GM23248 (cell line): ENCODE measurements around the gene KRT71. TPM values are rescaled to one million over a fixed set of nuclear protein-coding genes. Genes with fewer than 3 reads are reported as not detected.
A peak's percentile ranks its signal among the peaks of the same experiment; 100 is the strongest.

ENCODE experiments used
- DNase-seq: peaks from one replicate; pipeline ENCODE4 v3.0.0-alpha.2; 2015
- H2AFZ ChIP-seq: fragments of 200-600 bp; sonication (generic); 2 replicates; pipeline ENCODE4 v1.6.1; 2016; ENCODE audit warnings: antibody characterized with exemption
- H3F3A ChIP-seq: fragments of 200-600 bp; sonication (generic); 2 replicates; pipeline ENCODE4 v1.6.1; 2016; ENCODE audit warnings: mild to moderate bottlenecking, antibody characterized with exemption, mixed run types; ENCODE audit not compliant: insufficient read depth
- H3K27ac ChIP-seq: fragments of 200-600 bp; sonication (generic); 2 replicates; pipeline ENCODE4 v1.5.1; 2016; ENCODE audit warnings: mild to moderate bottlenecking
- H3K27me3 ChIP-seq: fragments of 200-600 bp; sonication (generic); replicated peaks from 2 replicates; pipeline ENCODE4 v1.6.1; 2016; ENCODE audit warnings: mild to moderate bottlenecking; ENCODE audit not compliant: insufficient read depth
- H3K36me3 ChIP-seq: fragments of 200-600 bp; sonication (generic); 2 replicates; pipeline ENCODE4 v1.6.1; 2016; ENCODE audit warnings: low read depth, mild to moderate bottlenecking
- H3K4me1 ChIP-seq: fragments of 200-600 bp; sonication (generic); 2 replicates; pipeline ENCODE4 v1.6.1; 2016; ENCODE audit warnings: mild to moderate bottlenecking; ENCODE audit not compliant: insufficient read depth
- H3K4me2 ChIP-seq: fragments of 200-600 bp; sonication (generic); one replicate; pipeline ENCODE4 v1.6.1; 2016; ENCODE audit warnings: mild to moderate bottlenecking; ENCODE audit not compliant: unreplicated experiment
- H3K4me3 ChIP-seq: fragments of 200-600 bp; sonication (generic); 2 replicates; pipeline ENCODE4 v1.5.1; 2016; ENCODE audit warnings: mild to moderate bottlenecking
- H3K79me2 ChIP-seq: fragments of 200-600 bp; sonication (generic); 2 replicates; pipeline ENCODE4 v1.6.1; 2016; ENCODE audit warnings: mild to moderate bottlenecking; ENCODE audit not compliant: insufficient read depth
- H3K9ac ChIP-seq: fragments of 200-600 bp; sonication (generic); 2 replicates; pipeline ENCODE4 v1.6.1; 2016; ENCODE audit warnings: mild to moderate bottlenecking
- H3K9me2 ChIP-seq: fragments of 200-600 bp; sonication (generic); 2 replicates; pipeline ENCODE4 v1.6.1; 2016; ENCODE audit warnings: mixed run types, mild to moderate bottlenecking, moderate library complexity; ENCODE audit not compliant: insufficient read depth
- H3K9me3 ChIP-seq: fragments of 200-600 bp; sonication (generic); one replicate; pipeline ENCODE4 v1.6.1; 2017; ENCODE audit warnings: low read depth
- H4K20me1 ChIP-seq: fragments of 200-600 bp; sonication (generic); 2 replicates; pipeline ENCODE4 v1.6.0; 2016; ENCODE audit not compliant: insufficient read depth
- EZH2 ChIP-seq: fragments of 200-600 bp; sonication (generic); IDR thresholded peaks from 2 replicates; pipeline ENCODE4 v1.6.1; 2018; ENCODE audit warnings: antibody characterized with exemption, mild to moderate bottlenecking; ENCODE audit not compliant: insufficient read depth, poor library complexity, severe bottlenecking
- EZH2phosphoT487 ChIP-seq: fragments of 200-600 bp; sonication (generic); IDR thresholded peaks from 2 replicates; pipeline ENCODE4 v1.6.1; 2018; ENCODE audit warnings: antibody characterized with exemption, moderate library complexity, mild to moderate bottlenecking, low read depth; ENCODE audit not compliant: insufficient read depth
- WGBS, 2 experiments: methylation state at CpG; one replicate each; pipeline ENCODE4 v1.1.6; 2015 to 2017; ENCODE audit warnings: low lambda C conversion rate in 2 of 2, low coverage in 1 of 2; ENCODE audit errors: missing lambda C conversion rate in 2 of 2; 5-methylcytosine and 5-hydroxymethylcytosine counted together
- in situ Hi-C: fragments of 300-500 bp; cut with MboI; formaldehyde crosslinking; loops from 2 replicates; pipeline ENCODE4 v1.15.0; 2020
- polyA plus RNA-seq: library from polyadenylated mRNA; unstranded; fragments of >200 nt; fragmentation: Nextera tagmentation; extraction: Ambion mirVana; gene quantifications from 2 replicates; pipeline ENCODE4 v1.2.1, GENCODE V29; 2016
- total RNA-seq: library from RNA; depleted of rRNA; stranded (reverse); fragments of >200 nt; shearing (Covaris generic); gene quantifications from 2 replicates; pipeline ENCODE4 v1.2.3, GENCODE V29; 2014; rRNA removed

The KRT71 gene
- total and polyA plus RNA-seq, 2 experiments from 2014 or later, result not detected

- Histone ChIP-seq H3K9ac (peak overlapping the region; percentile 73), H3F3A (peaks cover 33% of the 10 kb centered on the region), H2AFZ (no peak overlapping the region), H3K9me2 (no peaks in the 10 kb centered on the region), H3K4me3 (no peak overlapping the region), H4K20me1 (no peaks in the 10 kb centered on the region), H3K4me2 (peak overlapping the region; percentile 80), H3K27me3 (peaks cover 11% of the 10 kb centered on the region), H3K4me1 (peaks cover 49% of the 10 kb centered on the region), H3K9me3 (no peaks in the 10 kb centered on the region), H3K79me2 (no peaks in the 10 kb centered on the region), H3K36me3 (no peaks in the 10 kb centered on the region), H3K27ac (peak overlapping the region; percentile 93)
- in situ Hi-C loops, result no loop called here
- peak; percentile 82 for DNase-seq
- 2 to 5% methylated on average over 4 of the region's 4 CpGs for WGBS, 2 experiments
- TF ChIP-seq EZH2 (no peak), EZH2phosphoT487 (no peak)
Measured at GRCh38 chr12:52494518-52494917, 58.4 kb downstream of the KRT71 start.

- in situ Hi-C loops, result no loop called here
- no peaks in the 10 kb centered on the region for H3K9me3 ChIP-seq
- 40 to 52% methylated on average over 1 of the region's 1 CpG for WGBS, 2 experiments
- H3K4me2 ChIP-seq, result peak overlapping the region; percentile 80
- H3K36me3 ChIP-seq, result no peaks in the 10 kb centered on the region
- H3K27ac ChIP-seq, result peak overlapping the region; percentile 93
- H3F3A ChIP-seq, result peaks cover 30% of the 10 kb centered on the region
- H4K20me1 ChIP-seq, result no peaks in the 10 kb centered on the region
- DNase-seq, result peak; percentile 38
- no peak overlapping the region for H2AFZ ChIP-seq
- peaks cover 11% of the 10 kb centered on the region for H3K27me3 ChIP-seq
- TF ChIP-seq EZH2 (no peak), EZH2phosphoT487 (no peak)
- no peaks in the 10 kb centered on the region for H3K79me2 ChIP-seq
- peaks cover 45% of the 10 kb centered on the region for H3K4me1 ChIP-seq
- peak overlapping the region; percentile 28 for H3K9ac ChIP-seq
- H3K4me3 ChIP-seq, result no peak overlapping the region
- no peaks in the 10 kb centered on the region for H3K9me2 ChIP-seq
Measured at GRCh38 chr12:52494100-52494499, 58.8 kb downstream of the KRT71 start.

Other genes starting within 250 kb of the KRT71 start
- not detected in 2 replicates for gene KRT83, start 231.7 kb downstream of the KRT71 start, total RNA-seq
- not detected in 2 replicates for gene KRT83, start 231.7 kb downstream of the KRT71 start, polyA plus RNA-seq
- gene KRT85, start 185.7 kb downstream of the KRT71 start, total RNA-seq, result not detected in 2 replicates
- not detected in 2 replicates for gene KRT85, start 185.7 kb downstream of the KRT71 start, polyA plus RNA-seq
- gene KRT84, start 167.5 kb downstream of the KRT71 start, total RNA-seq, result not detected in 2 replicates
- gene KRT84, start 167.5 kb downstream of the KRT71 start, polyA plus RNA-seq, result not detected in 2 replicates
- gene KRT82, start 146.8 kb downstream of the KRT71 start, total RNA-seq, result not detected in 2 replicates
- gene KRT82, start 146.8 kb downstream of the KRT71 start, polyA plus RNA-seq, result not detected in 2 replicates
- gene KRT75, start 118.8 kb downstream of the KRT71 start, total RNA-seq, result not detected in 2 replicates
- gene KRT75, start 118.8 kb downstream of the KRT71 start, polyA plus RNA-seq, result not detected in 2 replicates
- not detected in 2 replicates for gene KRT6B, start 101.0 kb downstream of the KRT71 start, total RNA-seq
- gene KRT6B, start 101.0 kb downstream of the KRT71 start, polyA plus RNA-seq, result not detected in 2 replicates
- gene KRT6C, start 79.3 kb downstream of the KRT71 start, total RNA-seq, result not detected in 2 replicates
- not detected in 2 replicates for gene KRT6C, start 79.3 kb downstream of the KRT71 start, polyA plus RNA-seq
- gene KRT6A, start 59.9 kb downstream of the KRT71 start, total RNA-seq, result not detected in 2 replicates
- gene KRT6A, start 59.9 kb downstream of the KRT71 start, polyA plus RNA-seq, result not detected in 2 replicates
- gene KRT5, start 32.8 kb downstream of the KRT71 start, total RNA-seq, result not detected in 2 replicates
- not detected in 2 replicates for gene KRT5, start 32.8 kb downstream of the KRT71 start, polyA plus RNA-seq
- gene KRT74, start 20.7 kb upstream of the KRT71 start, total RNA-seq, result not detected in 2 replicates
- gene KRT74, start 20.7 kb upstream of the KRT71 start, polyA plus RNA-seq, result not detected in 2 replicates
- not detected in 2 replicates for gene KRT72, start 48.3 kb upstream of the KRT71 start, total RNA-seq
- gene KRT72, start 48.3 kb upstream of the KRT71 start, polyA plus RNA-seq, result not detected in 2 replicates
- not detected in 2 replicates for gene KRT73, start 65.4 kb upstream of the KRT71 start, total RNA-seq
- gene KRT73, start 65.4 kb upstream of the KRT71 start, polyA plus RNA-seq, result not detected in 2 replicates
- not detected in 2 replicates for gene KRT2, start 99.1 kb upstream of the KRT71 start, total RNA-seq
- gene KRT2, start 99.1 kb upstream of the KRT71 start, polyA plus RNA-seq, result not detected in 2 replicates
- gene KRT1, start 127.3 kb upstream of the KRT71 start, total RNA-seq, result not detected in 2 replicates
- not detected in 2 replicates for gene KRT1, start 127.3 kb upstream of the KRT71 start, polyA plus RNA-seq
- gene KRT77, start 150.4 kb upstream of the KRT71 start, total RNA-seq, result not detected in 2 replicates
- gene KRT77, start 150.4 kb upstream of the KRT71 start, polyA plus RNA-seq, result not detected in 2 replicates
- not detected in 2 replicates for gene KRT76, start 224.2 kb upstream of the KRT71 start, total RNA-seq
- not detected in 2 replicates for gene KRT76, start 224.2 kb upstream of the KRT71 start, polyA plus RNA-seq
- not detected in 2 replicates for gene KRT3, start 243.0 kb upstream of the KRT71 start, total RNA-seq
- gene KRT3, start 243.0 kb upstream of the KRT71 start, polyA plus RNA-seq, result not detected in 2 replicates